H1 (cell line): ENCODE results near the gene GALK1. TPM values are rescaled to one million over a fixed set of nuclear protein-coding genes. Genes with fewer than 3 reads are reported as not detected.

Experiments
- CHD7 ChIP-seq: fragments of 300-600 bp; sonication (generic); IDR thresholded peaks from 2 replicates; pipeline ENCODE4 v1.7.1; 2012; ENCODE audit warnings: low read length, moderate library complexity, mild to moderate bottlenecking, inconsistent platforms; ENCODE audit not compliant: insufficient replicate concordance
- GTF2F1 ChIP-seq: IDR thresholded peaks from 2 replicates; pipeline ENCODE4 v1.6.1; 2012; ENCODE audit warnings: low read depth, low read length, improper control_type of control experiment, borderline replicate concordance
- KDM1A ChIP-seq: fragments of 200-600, 300-600 bp; sonication (generic); IDR thresholded peaks from 2 replicates; pipeline ENCODE4 v1.7.1; 2016; ENCODE audit warnings: mild to moderate bottlenecking, low read length, borderline replicate concordance
- KDM4A ChIP-seq: IDR thresholded peaks from one replicate; pipeline ENCODE4 v1.7.1; 2012; ENCODE audit warnings: low read depth, mild to moderate bottlenecking, moderate library complexity, low read length, inconsistent platforms; ENCODE audit not compliant: severe bottlenecking
- KDM5A ChIP-seq: fragments of 200-600 bp; IDR thresholded peaks from 2 replicates; pipeline ENCODE4 v1.7.1; 2012; ENCODE audit warnings: mild to moderate bottlenecking, low read length, inconsistent platforms, mixed read lengths
- NANOG ChIP-seq: IDR thresholded peaks from 2 replicates; pipeline ENCODE4 v1.6.1; 2011; ENCODE audit warnings: low read length, low read depth, mild to moderate bottlenecking, inconsistent platforms; ENCODE audit not compliant: insufficient read depth, poor library complexity, severe bottlenecking
- RNF2 ChIP-seq: fragments of 200-900, 300-1000 bp; sonication (generic); IDR thresholded peaks from 2 replicates; pipeline ENCODE4 v1.7.1; 2016; ENCODE audit warnings: borderline replicate concordance, low read depth, mild to moderate bottlenecking, antibody characterized with exemption, low read length; ENCODE audit not compliant: poor library complexity, severe bottlenecking; ENCODE audit errors: missing control alignments
- USF2 ChIP-seq: IDR thresholded peaks from 2 replicates; pipeline ENCODE4 v1.6.1; 2011; ENCODE audit warnings: low read length, improper control_type of control experiment
- polyA plus RNA-seq, 7 experiments: library from polyadenylated mRNA; depleted of rRNA in 3 of 7; stranded (reverse) in 5 of 7; unstranded in 2 of 7; fragments of >200 nt in 5 of 7; fragments of 200-250 nt in 2 of 7; gene quantifications; 1 replicate in 5 of 7; 2 replicates in 1 of 7; 4 replicates in 1 of 7; pipeline versions ENCODE4 v1.2.1 to v1.2.3, GENCODE V29; 2011 to 2013; ENCODE audit warnings: missing spikeins in 2 of 7, mixed read lengths in 2 of 7
- total RNA-seq: library from RNA; stranded (reverse); fragmentation: NEBNext Ultra II Directional; extraction: Animal tissue kit (Norgen Biotek cat#: 25700); gene quantifications from 2 replicates; pipeline ENCODE4 v1.2.1, GENCODE V29; 2021
- TF ChIP-seq, protein P1 (sequence below): IDR thresholded peaks from 2 replicates; pipeline ENCODE4 v1.6.1; 2012; ENCODE audit warnings: inconsistent platforms

GALK1 gene
- total and polyA plus RNA-seq, 2 of the 8 experiments (the other 6 are each of a cell fraction or from before 2014, with no cell fraction given), result 34.1 to 47.9 TPM

- TF ChIP-seq CHD7 (no peak), KDM5A (no peak), KDM1A (no peak), GTF2F1 (no peak), KDM4A (no peak), NANOG (no peak), RNF2 (no peak), USF2 (no peak)
- TF ChIP-seq, protein P1, sequence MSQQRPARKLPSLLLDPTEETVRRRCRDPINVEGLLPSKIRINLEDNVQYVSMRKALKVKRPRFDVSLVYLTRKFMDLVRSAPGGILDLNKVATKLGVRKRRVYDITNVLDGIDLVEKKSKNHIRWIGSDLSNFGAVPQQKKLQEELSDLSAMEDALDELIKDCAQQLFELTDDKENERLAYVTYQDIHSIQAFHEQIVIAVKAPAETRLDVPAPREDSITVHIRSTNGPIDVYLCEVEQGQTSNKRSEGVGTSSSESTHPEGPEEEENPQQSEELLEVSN, result no peak
These were observed 16.3 kb downstream of the GALK1 start (continued) for GRCh38 chr17:75748706-75749105.
